Parathyroid adenoma (tissue), 2 donors: ENCODE measurements around the gene POLK.
"Not testable (repeated sequence)": the region's sequence is repeated elsewhere in the genome, so short reads cannot be mapped to it uniquely, and the experiment has no call there.

Experiments used
- H2AFZ ChIP-seq: fragments of 300-600 bp; sonication (generic); one replicate; pipeline ENCODE4 v1.7.0; 2017; ENCODE audit warnings: antibody characterized with exemption, mild to moderate bottlenecking
- H3K27ac ChIP-seq: fragments of 300-600 bp; sonication (generic); one replicate; pipeline ENCODE4 v1.7.0; 2017
- H3K27me3 ChIP-seq: fragments of 300-600 bp; sonication (generic); one replicate; pipeline ENCODE4 v1.7.0; 2017; ENCODE audit warnings: low read length; ENCODE audit not compliant: control insufficient read depth, insufficient read depth
- H3K36me3 ChIP-seq: fragments of 300-600 bp; sonication (generic); one replicate; pipeline ENCODE4 v1.7.0; 2017; ENCODE audit warnings: low read length; ENCODE audit not compliant: control insufficient read depth, insufficient read depth
- H3K4me1 ChIP-seq: fragments of 300-600 bp; sonication (generic); one replicate; pipeline ENCODE4 v1.7.0; 2017; ENCODE audit warnings: control low read depth
- H3K4me2 ChIP-seq: fragments of 300-600 bp; sonication (generic); one replicate; pipeline ENCODE4 v1.7.0; 2017; ENCODE audit warnings: low read length
- H3K4me3 ChIP-seq: fragments of 300-600 bp; sonication (generic); one replicate; pipeline ENCODE4 v1.7.0; 2017; ENCODE audit warnings: low read depth, low read length
- H3K79me2 ChIP-seq: fragments of 300-600 bp; sonication (generic); one replicate; pipeline ENCODE4 v1.7.0; 2017; ENCODE audit warnings: control low read depth
- H3K9ac ChIP-seq: fragments of 300-600 bp; sonication (generic); one replicate; pipeline ENCODE4 v1.7.0; 2017; ENCODE audit warnings: mild to moderate bottlenecking
- H3K9me3 ChIP-seq: fragments of 300-600 bp; sonication (generic); one replicate; pipeline ENCODE4 v1.7.0; 2017; ENCODE audit warnings: low read length; ENCODE audit not compliant: control insufficient read depth
- CTCF ChIP-seq: fragments of 300-600 bp; sonication (generic); IDR thresholded peaks from one replicate; pipeline ENCODE4 v1.7.0; 2017; ENCODE audit warnings: antibody characterized with exemption, mild to moderate bottlenecking
- donor health status: primary hyperparathyroidism.

Gene POLK

GRCh38 chr5:75553358-75553757, 41.7 kb downstream of the POLK start:
- Histone ChIP-seq H3K27me3 (no peaks in the 10 kb centered on the region), H3K79me2 (peaks cover 10% of the 10 kb centered on the region), H3K9me3 (peaks cover 4% of the 10 kb centered on the region), H3K4me1 (peaks cover 3% of the 10 kb centered on the region), H3K4me2 (no peak overlapping the region), H2AFZ (no peak overlapping the region), H3K36me3 (no peaks in the 10 kb centered on the region), H3K4me3 (no peak overlapping the region), H3K9ac (no peak overlapping the region), H3K27ac (no peak overlapping the region)
- TF ChIP-seq CTCF: no peak

GRCh38 chr5:75558221-75558620, 46.5 kb downstream of the POLK start:
- Histone ChIP-seq H3K27me3 (no peaks in the 10 kb centered on the region), H3K27ac (no peak overlapping the region), H3K4me1 (peaks cover 2% of the 10 kb centered on the region), H2AFZ (no peak overlapping the region), H3K4me3 (no peak overlapping the region), H3K79me2 (peaks cover 27% of the 10 kb centered on the region), H3K4me2 (no peak overlapping the region), H3K9me3 (peaks cover 4% of the 10 kb centered on the region), H3K36me3 (no peaks in the 10 kb centered on the region), H3K9ac (no peak overlapping the region)
- no peak for TF ChIP-seq CTCF

GRCh38 chr5:75558981-75559632, 47.4 kb downstream of the POLK start:
- H3K27me3 ChIP-seq: no peaks in the 10 kb centered on the region
- H3K27ac ChIP-seq: no peak overlapping the region
- peaks cover 36% of the 10 kb centered on the region for H3K79me2 ChIP-seq
- H3K4me2 ChIP-seq: no peak overlapping the region
- H2AFZ ChIP-seq: no peak overlapping the region
- H3K9me3 ChIP-seq: peaks cover 4% of the 10 kb centered on the region
- no peak overlapping the region for H3K4me3 ChIP-seq
- H3K4me1 ChIP-seq: no peaks in the 10 kb centered on the region
- TF ChIP-seq CTCF: no peak
- H3K36me3 ChIP-seq: no peaks in the 10 kb centered on the region
- H3K9ac ChIP-seq: no peak overlapping the region

- H3K36me3 ChIP-seq, H3K27ac ChIP-seq, H3K9ac ChIP-seq, H3K27me3 ChIP-seq, H3K4me2 ChIP-seq, H2AFZ ChIP-seq, H3K4me3 ChIP-seq, H3K4me1 ChIP-seq, H3K9me3 ChIP-seq: not testable (repeated sequence)
- peaks cover 49% of the 10 kb centered on the region for H3K79me2 ChIP-seq
These were observed 49.0 kb downstream of the POLK start for GRCh38 chr5:75560655-75561054.

- H3K9ac ChIP-seq, H3K4me2 ChIP-seq, H3K9me3 ChIP-seq, H2AFZ ChIP-seq, H3K27ac ChIP-seq, H3K27me3 ChIP-seq, H3K36me3 ChIP-seq, H3K4me1 ChIP-seq, H3K4me3 ChIP-seq: not testable (repeated sequence)
- peaks cover 37% of the 10 kb centered on the region for H3K79me2 ChIP-seq
These were observed 54.5 kb downstream of the POLK start for GRCh38 chr5:75565991-75566709.
